NCI-H2196 treated with DMSO at 0.1 percent for 48 hours (cell line): ENCODE measurements around the gene CD72.

Experiments
- DNase-seq: peaks from one replicate; lab custom pipeline; 2025; ENCODE audit not compliant: unreplicated experiment; lab: John Stamatoyannopoulos, UW

The CD72 gene

GRCh38 chr9:35618325-35618727 lies at the start of gene CD72:
TSS of gene CD72 (minus strand) at chr9:35618413. CDS start at chr9:35618303, 110 bp downstream.
- DNase-seq: no peak

- no peak for DNase-seq
These were observed 49.7 kb upstream of the CD72 start for GRCh38 chr9:35667939-35668338.

GRCh38 chr9:35666549-35666948 lies 48.3 kb upstream of the CD72 start:
- no peak for DNase-seq

GRCh38 chr9:35666045-35666444 lies 47.8 kb upstream of the CD72 start:
- no peak for DNase-seq

GRCh38 chr9:35665471-35665818 lies 47.2 kb upstream of the CD72 start:
- DNase-seq: no peak

GRCh38 chr9:35664531-35665470 lies 46.6 kb upstream of the CD72 start, which contains the start of gene ARHGEF39:
TSS of gene ARHGEF39 (minus strand) at chr9:35665195. CDS start at chr9:35665169, 26 bp downstream.
- DNase-seq: peak; percentile 81

- DNase-seq: no peak
These were observed 44.2 kb upstream of the CD72 start for GRCh38 chr9:35662437-35662836.

GRCh38 chr9:35661756-35662350 lies 43.6 kb upstream of the CD72 start:
- DNase-seq: no peak

- DNase-seq: no peak
These were observed 42.8 kb upstream of the CD72 start for GRCh38 chr9:35660966-35661415.

- DNase-seq: no peak
These were observed 41.1 kb upstream of the CD72 start for GRCh38 chr9:35659340-35659739.

GRCh38 chr9:35658968-35659220 lies 40.7 kb upstream of the CD72 start:
- no peak for DNase-seq

GRCh38 chr9:35658137-35658967 lies 40.1 kb upstream of the CD72 start, which contains the start of gene CCDC107:
TSS of gene CCDC107 (plus strand) at chr9:35658292. CDS start at chr9:35658380, 88 bp downstream.
- peak; percentile 67 for DNase-seq

- peak; percentile 95 for DNase-seq
These were observed 39.4 kb upstream of the CD72 start, which contains the start of gene RMRP for GRCh38 chr9:35657546-35658136. TSS of gene RMRP (minus strand) at chr9:35658019.

- DNase-seq: no peak
These were observed 38.8 kb upstream of the CD72 start for GRCh38 chr9:35656831-35657545.

GRCh38 chr9:35656348-35656747 lies 38.1 kb upstream of the CD72 start:
- no peak for DNase-seq

GRCh38 chr9:35653611-35654010 lies 35.4 kb upstream of the CD72 start:
- no peak for DNase-seq

- DNase-seq: no peak
These were observed 34.6 kb upstream of the CD72 start for GRCh38 chr9:35652829-35653209.

GRCh38 chr9:35651956-35652828 lies 34.0 kb upstream of the CD72 start:
- DNase-seq: no peak

GRCh38 chr9:35650341-35651158 lies 32.3 kb upstream of the CD72 start, which contains the start of gene SIT1:
TSS of gene SIT1 (minus strand) at chr9:35650931. CDS start at chr9:35650853, 78 bp downstream.
- no peak for DNase-seq
